ENCODE results near the gene ASRGL1.
"Not testable (repeated sequence)": the region's sequence is repeated elsewhere in the genome, so short reads cannot be mapped to it uniquely, and the experiment has no call there.

ASRGL1 gene

GRCh38 chr11:62358273-62358672 lies 21.0 kb downstream of the ASRGL1 start:
- H3K4me3 ChIP-seq (ENCODE audit: low read length) = no peak overlapping the region
- no peak for TF ChIP-seq CTCF (IDR thresholded peaks at IDR 0.05; ENCODE audit: insufficient read depth, low read depth, low read length, missing control alignments)
- no peak for DNase-seq (ENCODE audit: low read depth)

- TF ChIP-seq CTCF (IDR thresholded peaks at IDR 0.05; ENCODE audit: insufficient read depth, low read depth, low read length, missing control alignments) = no peak
- no peak for DNase-seq (ENCODE audit: low read depth)
- no peak overlapping the region for H3K4me3 ChIP-seq (ENCODE audit: low read length)
Observed at GRCh38 chr11:62359475-62359874, 22.2 kb downstream of the ASRGL1 start.

- DNase-seq (ENCODE audit: low read depth) = no peak
- H3K4me3 ChIP-seq (ENCODE audit: low read length) = no peak overlapping the region
- no peak for TF ChIP-seq CTCF (IDR thresholded peaks at IDR 0.05; ENCODE audit: insufficient read depth, low read depth, low read length, missing control alignments)
Observed at GRCh38 chr11:62360685-62361084, 23.4 kb downstream of the ASRGL1 start.

GRCh38 chr11:62368861-62369477 lies 31.7 kb downstream of the ASRGL1 start:
- not testable (repeated sequence) for DNase-seq (ENCODE audit: low read depth); H3K4me3 ChIP-seq (ENCODE audit: low read length)

GRCh38 chr11:62370743-62371440 lies 33.6 kb downstream of the ASRGL1 start:
- TF ChIP-seq CTCF (IDR thresholded peaks at IDR 0.05; ENCODE audit: insufficient read depth, low read depth, low read length, missing control alignments) = no peak
- no peak overlapping the region for H3K4me3 ChIP-seq (ENCODE audit: low read length)
- no peak for DNase-seq (ENCODE audit: low read depth)

- TF ChIP-seq CTCF (IDR thresholded peaks at IDR 0.05; ENCODE audit: insufficient read depth, low read depth, low read length, missing control alignments) = no peak
- DNase-seq (ENCODE audit: low read depth) = no peak
Observed at GRCh38 chr11:62372871-62373270, 35.6 kb downstream of the ASRGL1 start.

GRCh38 chr11:62373464-62374119 lies 36.3 kb downstream of the ASRGL1 start:
- DNase-seq (ENCODE audit: low read depth) = no peak
- H3K4me3 ChIP-seq (ENCODE audit: low read length) = no peak overlapping the region
- TF ChIP-seq CTCF (IDR thresholded peaks at IDR 0.05; ENCODE audit: insufficient read depth, low read depth, low read length, missing control alignments) = no peak

More at GRCh38 chr11:62372871-62373270, 35.6 kb downstream of the ASRGL1 start:
- no peak overlapping the region for H3K4me3 ChIP-seq (ENCODE audit: low read length)
